ENCODE measurements around the gene PMM2. TPM values are rescaled to one million over a fixed set of nuclear protein-coding genes. Genes with fewer than 3 reads are reported as not detected.
A peak's percentile ranks its signal among the peaks of the same experiment; 100 is the strongest.

The PMM2 gene
- total RNA-seq, 1 donor from 2014 or later: 47.6 TPM

GRCh38 chr16:8808613-8809353 lies 11.1 kb downstream of the PMM2 start:
- TF ChIP-seq, protein P1, sequence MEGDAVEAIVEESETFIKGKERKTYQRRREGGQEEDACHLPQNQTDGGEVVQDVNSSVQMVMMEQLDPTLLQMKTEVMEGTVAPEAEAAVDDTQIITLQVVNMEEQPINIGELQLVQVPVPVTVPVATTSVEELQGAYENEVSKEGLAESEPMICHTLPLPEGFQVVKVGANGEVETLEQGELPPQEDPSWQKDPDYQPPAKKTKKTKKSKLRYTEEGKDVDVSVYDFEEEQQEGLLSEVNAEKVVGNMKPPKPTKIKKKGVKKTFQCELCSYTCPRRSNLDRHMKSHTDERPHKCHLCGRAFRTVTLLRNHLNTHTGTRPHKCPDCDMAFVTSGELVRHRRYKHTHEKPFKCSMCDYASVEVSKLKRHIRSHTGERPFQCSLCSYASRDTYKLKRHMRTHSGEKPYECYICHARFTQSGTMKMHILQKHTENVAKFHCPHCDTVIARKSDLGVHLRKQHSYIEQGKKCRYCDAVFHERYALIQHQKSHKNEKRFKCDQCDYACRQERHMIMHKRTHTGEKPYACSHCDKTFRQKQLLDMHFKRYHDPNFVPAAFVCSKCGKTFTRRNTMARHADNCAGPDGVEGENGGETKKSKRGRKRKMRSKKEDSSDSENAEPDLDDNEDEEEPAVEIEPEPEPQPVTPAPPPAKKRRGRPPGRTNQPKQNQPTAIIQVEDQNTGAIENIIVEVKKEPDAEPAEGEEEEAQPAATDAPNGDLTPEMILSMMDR (IDR thresholded peaks at IDR 0.05): no peak
- Mint-ChIP-seq H3K27ac (ENCODE audit: unreplicated experiment) (peak overlapping the region; percentile 27), H3K4me1 (ENCODE audit: low read depth) (no peaks in the 10 kb centered on the region), H3K27me3 (ENCODE audit: low read depth) (no peaks in the 10 kb centered on the region), H3K9me3 (ENCODE audit: low read depth) (no peaks in the 10 kb centered on the region), H3K4me3 (ENCODE audit: unreplicated experiment) (no peak overlapping the region), H3K36me3 (ENCODE audit: low read depth) (peaks cover 47% of the 10 kb centered on the region)
- DNase-seq (ENCODE audit: low spot score): no peak

GRCh38 chr16:8812162-8812843 lies 14.7 kb downstream of the PMM2 start:
- no peaks in the 10 kb centered on the region for H3K27me3 Mint-ChIP-seq (ENCODE audit: low read depth)
- H3K4me1 Mint-ChIP-seq (ENCODE audit: low read depth): no peaks in the 10 kb centered on the region
- no peak for DNase-seq (ENCODE audit: low spot score)
- H3K36me3 Mint-ChIP-seq (ENCODE audit: low read depth): peaks cover 48% of the 10 kb centered on the region
- H3K27ac Mint-ChIP-seq (ENCODE audit: unreplicated experiment): peak overlapping the region; percentile 1
- H3K4me3 Mint-ChIP-seq (ENCODE audit: unreplicated experiment): no peak overlapping the region
- no peaks in the 10 kb centered on the region for H3K9me3 Mint-ChIP-seq (ENCODE audit: low read depth)
- TF ChIP-seq, protein P1 (IDR thresholded peaks at IDR 0.05): no peak

- Mint-ChIP-seq H3K9me3 (ENCODE audit: low read depth) (no peaks in the 10 kb centered on the region), H3K4me3 (ENCODE audit: unreplicated experiment) (no peak overlapping the region), H3K4me1 (ENCODE audit: low read depth) (no peaks in the 10 kb centered on the region), H3K27ac (ENCODE audit: unreplicated experiment) (no peak overlapping the region), H3K36me3 (ENCODE audit: low read depth) (peaks cover 41% of the 10 kb centered on the region), H3K27me3 (ENCODE audit: low read depth) (no peaks in the 10 kb centered on the region)
- DNase-seq (ENCODE audit: low spot score): no peak
- TF ChIP-seq, protein P1 (IDR thresholded peaks at IDR 0.05): no peak
Observed at GRCh38 chr16:8814095-8814806, 16.6 kb downstream of the PMM2 start.

GRCh38 chr16:8816967-8817655 lies 19.5 kb downstream of the PMM2 start:
- Mint-ChIP-seq H3K27me3 (ENCODE audit: low read depth) (no peaks in the 10 kb centered on the region), H3K27ac (ENCODE audit: unreplicated experiment) (peak overlapping the region; percentile 34), H3K9me3 (ENCODE audit: low read depth) (no peaks in the 10 kb centered on the region), H3K36me3 (ENCODE audit: low read depth) (peaks cover 45% of the 10 kb centered on the region), H3K4me1 (ENCODE audit: low read depth) (peaks cover 4% of the 10 kb centered on the region), H3K4me3 (ENCODE audit: unreplicated experiment) (no peak overlapping the region)
- TF ChIP-seq, protein P1 (IDR thresholded peaks at IDR 0.05): no peak
- no peak for DNase-seq (ENCODE audit: low spot score)

Data from chondrocyte (in vitro differentiated cells).